CD14-positive monocyte (primary cell): ENCODE measurements around the gene AOX1. TPM values are rescaled to one million over a fixed set of nuclear protein-coding genes. Genes with fewer than 3 reads are reported as not detected.

Experiments
- DNase-seq, 3 donors: peaks; one replicate each; pipeline ENCODE4 v3.0.0-alpha.2; 2011 to 2022
- H2AFZ ChIP-seq: 2 replicates; pipeline ENCODE4 v1.6.0; 2012; ENCODE audit warnings: mild to moderate bottlenecking, low read depth, low read length, inconsistent platforms; ENCODE audit not compliant: insufficient read depth, poor library complexity, severe bottlenecking
- H3K27ac ChIP-seq, 2 donors: 1 replicate in 1 of 2; 2 replicates in 1 of 2; pipeline ENCODE4 v1.5.1; 2012 to 2013; ENCODE audit warnings: low read length in 2 of 2, control low read depth in 1 of 2, inconsistent platforms in 1 of 2, low read depth in 1 of 2, mild to moderate bottlenecking in 1 of 2
- H3K27me3 ChIP-seq, 2 donors: one replicate each; pipeline versions ENCODE4 v1.6.0 to v1.6.1; 2011 to 2013; ENCODE audit warnings: low read length in 2 of 2; ENCODE audit not compliant: control insufficient read depth in 2 of 2, insufficient read depth in 2 of 2
- H3K36me3 ChIP-seq, 2 donors: replicated peaks in 1 of 2; 1 replicate in 1 of 2; 2 replicates in 1 of 2; pipeline versions ENCODE4 v1.5.1 to v1.6.1; 2012 to 2013; ENCODE audit warnings: low read length in 2 of 2, control low read depth in 1 of 2, inconsistent platforms in 1 of 2, mild to moderate bottlenecking in 1 of 2; ENCODE audit not compliant: insufficient read depth in 2 of 2, control insufficient read depth in 1 of 2
- H3K4me1 ChIP-seq, 2 donors: 1 replicate in 1 of 2; 2 replicates in 1 of 2; pipeline versions ENCODE4 v1.5.1 to v1.6.1; 2012 to 2013; ENCODE audit warnings: low read length in 2 of 2, control low read depth in 1 of 2, inconsistent platforms in 1 of 2, mild to moderate bottlenecking in 1 of 2, moderate library complexity in 1 of 2; ENCODE audit not compliant: insufficient read depth in 2 of 2, control insufficient read depth in 1 of 2
- H3K4me2 ChIP-seq: replicated peaks from 2 replicates; pipeline ENCODE3; 2012; ENCODE audit warnings: low read length, moderate library complexity, mild to moderate bottlenecking; ENCODE audit not compliant: poor library complexity, severe bottlenecking; ENCODE audit errors: extremely low read depth
- H3K4me3 ChIP-seq, 3 experiments: fragments of 200-600 bp in 1 of 3; sonication (generic) in 1 of 3; replicated peaks in 1 of 3; 1 replicate in 2 of 3; 2 replicates in 1 of 3; pipeline ENCODE4 v1.5.1; 2011 to 2013; ENCODE audit warnings: low read length in 3 of 3, mild to moderate bottlenecking in 3 of 3, control low read depth in 2 of 3, low read depth in 2 of 3, inconsistent platforms in 1 of 3, moderate library complexity in 1 of 3
- H3K79me2 ChIP-seq: 2 replicates; pipeline ENCODE4 v1.6.0; 2012; ENCODE audit warnings: mild to moderate bottlenecking, control low read depth, inconsistent platforms, low read length, moderate library complexity; ENCODE audit not compliant: insufficient read depth
- H3K9ac ChIP-seq: 2 replicates; pipeline ENCODE4 v1.6.0; 2017; ENCODE audit warnings: low read length, mild to moderate bottlenecking; ENCODE audit not compliant: insufficient read depth, poor library complexity, severe bottlenecking
- H3K9me3 ChIP-seq, 2 donors: replicated peaks in 1 of 2; 1 replicate in 1 of 2; 2 replicates in 1 of 2; pipeline versions ENCODE4 v1.5.1 to v1.6.1; 2012 to 2013; ENCODE audit warnings: low read length in 2 of 2, control low read depth in 1 of 2; ENCODE audit not compliant: control insufficient read depth in 1 of 2, insufficient read depth in 1 of 2
- H4K20me1 ChIP-seq: 2 replicates; pipeline ENCODE4 v1.6.0; 2012; ENCODE audit warnings: mild to moderate bottlenecking, low read length, control low read depth, moderate library complexity; ENCODE audit not compliant: insufficient read depth
- H3K27ac Mint-ChIP-seq, 7 donors: one replicate each; pipeline ENCODE4 v1.8.0; 2020; ENCODE audit warnings: mild to moderate bottlenecking in 7 of 7, mixed read lengths in 7 of 7, moderate library complexity in 6 of 7, inconsistent platforms in 2 of 7
- H3K27me3 Mint-ChIP-seq, 3 donors: one replicate each; pipeline ENCODE4 v1.8.0; 2021 to 2022; ENCODE audit warnings: low read depth in 3 of 3, mild to moderate bottlenecking in 3 of 3, mixed read lengths in 3 of 3, moderate library complexity in 3 of 3, inconsistent platforms in 1 of 3
- H3K36me3 Mint-ChIP-seq, 2 donors: one replicate each; pipeline ENCODE4 v1.8.0; 2020; ENCODE audit warnings: mixed read lengths in 2 of 2, inconsistent platforms in 1 of 2, mild to moderate bottlenecking in 1 of 2
- H3K4me1 Mint-ChIP-seq: one replicate; pipeline ENCODE4 v1.8.0; 2020; ENCODE audit warnings: mild to moderate bottlenecking, mixed read lengths
- H3K4me3 Mint-ChIP-seq, 2 donors: one replicate each; pipeline ENCODE4 v1.8.0; 2020; ENCODE audit warnings: mild to moderate bottlenecking in 2 of 2, mixed read lengths in 2 of 2, moderate library complexity in 1 of 2
- H3K9me3 Mint-ChIP-seq, 7 donors: one replicate each; pipeline ENCODE4 v1.8.0; 2020 to 2022; ENCODE audit warnings: mixed read lengths in 7 of 7, mild to moderate bottlenecking in 6 of 7, moderate library complexity in 6 of 7, inconsistent platforms in 2 of 7
- WGBS: methylation state at CpG from one replicate; pipeline ENCODE4 v1.1.5; 2013; ENCODE audit warnings: missing lambda C conversion rate; ENCODE audit not compliant: insufficient coverage; 5-methylcytosine and 5-hydroxymethylcytosine counted together
- intact Hi-C, 2 donors: fragments of 100-400 bp; cut with micrococcal nuclease; formaldehyde crosslinking; loops; one replicate each; pipeline versions ENCODE4 v1.15.0 to v1.15.1; 2023
- polyA plus RNA-seq, 3 donors: library from polyadenylated mRNA; depleted of rRNA in 1 of 3; unstranded in 2 of 3; stranded (reverse) in 1 of 3; fragments of 300-500 nt in 2 of 3; fragments of >200 nt in 1 of 3; fragmentation: Illumina TruSeq in 2 of 3; gene quantifications; 1 replicate in 2 of 3; 2 replicates in 1 of 3; pipeline ENCODE4 v1.2.3, GENCODE V29; 2012 to 2021
- TF ChIP-seq, protein P1 (sequence below): fragments of 200-600 bp; IDR thresholded peaks from one replicate; pipeline ENCODE4 v1.8.0; 2022; ENCODE audit warnings: antibody characterized with exemption, mild to moderate bottlenecking

The AOX1 gene
- polyA plus RNA-seq, 3 donors, result 0.16 TPM; not detected in 2

- no peak overlapping the region for H3K4me3 ChIP-seq
- no peaks in the 10 kb centered on the region for H3K79me2 ChIP-seq
- H3K27me3 ChIP-seq, result no peaks in the 10 kb centered on the region
- peak overlapping the region; percentile 72 for H2AFZ ChIP-seq
- no peaks in the 10 kb centered on the region for H3K36me3 ChIP-seq
- TF ChIP-seq, protein P1, sequence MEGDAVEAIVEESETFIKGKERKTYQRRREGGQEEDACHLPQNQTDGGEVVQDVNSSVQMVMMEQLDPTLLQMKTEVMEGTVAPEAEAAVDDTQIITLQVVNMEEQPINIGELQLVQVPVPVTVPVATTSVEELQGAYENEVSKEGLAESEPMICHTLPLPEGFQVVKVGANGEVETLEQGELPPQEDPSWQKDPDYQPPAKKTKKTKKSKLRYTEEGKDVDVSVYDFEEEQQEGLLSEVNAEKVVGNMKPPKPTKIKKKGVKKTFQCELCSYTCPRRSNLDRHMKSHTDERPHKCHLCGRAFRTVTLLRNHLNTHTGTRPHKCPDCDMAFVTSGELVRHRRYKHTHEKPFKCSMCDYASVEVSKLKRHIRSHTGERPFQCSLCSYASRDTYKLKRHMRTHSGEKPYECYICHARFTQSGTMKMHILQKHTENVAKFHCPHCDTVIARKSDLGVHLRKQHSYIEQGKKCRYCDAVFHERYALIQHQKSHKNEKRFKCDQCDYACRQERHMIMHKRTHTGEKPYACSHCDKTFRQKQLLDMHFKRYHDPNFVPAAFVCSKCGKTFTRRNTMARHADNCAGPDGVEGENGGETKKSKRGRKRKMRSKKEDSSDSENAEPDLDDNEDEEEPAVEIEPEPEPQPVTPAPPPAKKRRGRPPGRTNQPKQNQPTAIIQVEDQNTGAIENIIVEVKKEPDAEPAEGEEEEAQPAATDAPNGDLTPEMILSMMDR, result no peak
- peaks cover 32 to 37% of the 10 kb centered on the region in 2 donors for H3K4me1 ChIP-seq
- DNase-seq, result peak; percentile 51 to 70 (median 54)
- WGBS, result no CpG with 5 or more reads among the region's 1 CpG
- no peak overlapping the region for H3K9ac ChIP-seq
- peak overlapping the region in 1 of 2 donors; percentile 80 for H3K27ac ChIP-seq
- intact Hi-C loops, result loop anchor here in 1 of 2 donors (10.0 kb wide), 1 partner anchor 200 kb away; the partner anchor contains the start of gene BZW1
- Mint-ChIP-seq H3K27me3 (peaks cover 0 to 3% (median 0%) of the 10 kb centered on the region in 3 donors), H3K9me3 (no peaks in the 10 kb centered on the region), H3K4me3 (no peak overlapping the region), H3K36me3 (no peaks in the 10 kb centered on the region), H3K27ac (peak overlapping the region in 2 of 7 donors; percentile 45 to 50), H3K4me1 (peaks cover 34% of the 10 kb centered on the region)
- H3K4me2 ChIP-seq, result no peak overlapping the region
- H4K20me1 ChIP-seq, result no peaks in the 10 kb centered on the region
- H3K9me3 ChIP-seq, result no peaks in the 10 kb centered on the region
These were observed 29.4 kb downstream of the AOX1 start for GRCh38 chr2:200615247-200615646.

DNA sequence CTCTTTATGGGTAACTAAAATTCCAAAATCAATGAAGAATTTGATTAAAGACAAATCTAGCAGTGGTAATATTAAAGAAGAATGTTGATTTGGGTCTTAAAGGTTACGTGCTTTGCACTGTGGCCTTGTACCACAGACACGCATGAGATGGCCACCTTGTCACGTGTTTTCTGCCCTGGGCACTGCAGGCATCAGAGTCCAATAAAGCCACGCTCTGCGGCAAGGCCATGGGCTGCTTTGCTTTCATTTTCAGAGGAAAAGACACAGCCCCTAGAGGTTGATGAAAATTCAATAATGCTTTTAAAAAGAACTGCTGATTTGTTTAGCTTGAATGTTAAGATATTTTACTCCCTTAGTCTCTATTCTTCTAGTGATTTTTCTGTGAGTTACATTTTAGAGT, 30.4 kb downstream of the AOX1 start:
- WGBS, result 40% methylated on average over 4 of the region's 5 CpGs
- Mint-ChIP-seq H3K36me3 (no peaks in the 10 kb centered on the region), H3K27me3 (peaks cover 0 to 3% (median 0%) of the 10 kb centered on the region in 3 donors), H3K27ac (peak overlapping the region in 6 of 7 donors; percentile 45 to 88 (median 68)), H3K4me3 (peak overlapping the region; percentile 13 to 64), H3K9me3 (no peaks in the 10 kb centered on the region), H3K4me1 (peaks cover 39% of the 10 kb centered on the region)
- Histone ChIP-seq H3K4me3 (peak overlapping the region; percentile 2 to 56 (median 36)), H2AFZ (peak overlapping the region; percentile 72), H3K9me3 (no peaks in the 10 kb centered on the region), H3K4me2 (peak overlapping the region; percentile 61), H3K9ac (no peak overlapping the region), H3K79me2 (no peaks in the 10 kb centered on the region), H3K4me1 (peaks cover 36 to 43% of the 10 kb centered on the region in 2 donors), H3K27me3 (no peaks in the 10 kb centered on the region), H3K36me3 (no peaks in the 10 kb centered on the region), H3K27ac (peak overlapping the region; percentile 45 to 80), H4K20me1 (no peaks in the 10 kb centered on the region)
- DNase-seq, result peak; percentile 40 to 63 (median 43)
- intact Hi-C loops, result loop anchor here in 1 of 2 donors (10.0 kb wide), 1 partner anchor 199 kb away; the partner anchor contains the start of gene BZW1
- TF ChIP-seq, protein P1, result no peak
